ENCODE results near the gene MAST1.
"Not testable (repeated sequence)": the region's sequence is repeated elsewhere in the genome, so short reads cannot be mapped to it uniquely, and the experiment has no call there.

MAST1 gene

GRCh38 chr19:12890787-12891552 lies 52.7 kb downstream of the MAST1 start, which contains the start of gene GCDH:
GCDH (plus strand) TSS chr19:12891160; CDS start chr19:12891305, 145 bp downstream.
- no peak within 1 kb of the TSS for H3K27ac ChIP-seq (ENCODE audit: low read length)

GRCh38 chr19:12891553-12892021 lies 53.3 kb downstream of the MAST1 start:
- H3K27ac ChIP-seq (ENCODE audit: low read length): no peak overlapping the region

More at GRCh38 chr19:12890787-12891552, 52.7 kb downstream of the MAST1 start, which contains the start of gene GCDH:
- Histone ChIP-seq H3K9me3 (ENCODE audit: control insufficient read depth in 1 of 2, low read length in 2 of 2) (no peaks in the 10 kb centered on the region), H3K27me3 (ENCODE audit: low read depth, low read length) (no peaks in the 10 kb centered on the region), H3K4me1 (ENCODE audit: control insufficient read depth in 1 of 2, insufficient read depth in 2 of 2, low read length in 2 of 2) (peaks cover 6 to 19% of the 10 kb centered on the region in 2 donors), H3K36me3 (ENCODE audit: control insufficient read depth in 1 of 2, insufficient read depth in 2 of 2, low read length in 2 of 2) (peaks cover 11 to 12% of the 10 kb centered on the region in 2 donors), H3K4me3 (ENCODE audit: low read depth in 1 of 2, low read length in 2 of 2) (peak within 1 kb of the TSS; percentile 74 to 98)

DNA sequence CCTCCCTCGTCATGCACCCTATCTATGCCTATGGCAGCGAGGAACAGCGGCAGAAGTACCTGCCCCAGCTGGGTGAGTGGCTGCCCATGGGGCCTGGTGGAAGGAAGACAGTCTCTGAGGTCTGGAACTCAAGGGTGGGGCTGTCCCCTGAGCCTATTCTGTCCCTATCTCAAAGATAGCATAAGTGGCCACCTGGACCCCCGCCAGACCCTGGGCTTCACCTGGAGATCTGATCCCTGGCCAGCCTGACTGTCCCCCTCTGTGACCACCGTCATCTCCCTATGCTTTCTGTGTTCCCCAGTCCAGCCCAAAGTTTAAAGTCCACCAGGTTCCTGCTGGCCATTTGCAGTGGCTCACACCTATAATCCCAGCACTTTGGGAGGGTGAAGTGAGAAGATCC lies 55.3 kb downstream of the MAST1 start:
- Histone ChIP-seq H3K4me1 (ENCODE audit: control insufficient read depth in 1 of 2, insufficient read depth in 2 of 2, low read length in 2 of 2) (peaks cover 6 to 17% of the 10 kb centered on the region in 2 donors), H3K36me3 (ENCODE audit: control insufficient read depth in 1 of 2, insufficient read depth in 2 of 2, low read length in 2 of 2) (peaks cover 17 to 36% of the 10 kb centered on the region in 2 donors), H3K4me3 (ENCODE audit: low read depth in 1 of 2, low read length in 2 of 2) (no peak overlapping the region), H3K27ac (ENCODE audit: low read length) (no peak overlapping the region), H3K9me3 (ENCODE audit: control insufficient read depth in 1 of 2, low read length in 2 of 2) (no peaks in the 10 kb centered on the region), H3K27me3 (ENCODE audit: low read depth, low read length) (no peaks in the 10 kb centered on the region)

More at GRCh38 chr19:12891553-12892021, 53.3 kb downstream of the MAST1 start:
- peaks cover 6 to 17% of the 10 kb centered on the region in 2 donors for H3K4me1 ChIP-seq (ENCODE audit: control insufficient read depth in 1 of 2, insufficient read depth in 2 of 2, low read length in 2 of 2)
- no peaks in the 10 kb centered on the region for H3K27me3 ChIP-seq (ENCODE audit: low read depth, low read length)
- H3K36me3 ChIP-seq (ENCODE audit: control insufficient read depth in 1 of 2, insufficient read depth in 2 of 2, low read length in 2 of 2): peaks cover 17 to 18% of the 10 kb centered on the region in 2 donors
- H3K9me3 ChIP-seq (ENCODE audit: control insufficient read depth in 1 of 2, low read length in 2 of 2): no peaks in the 10 kb centered on the region
- peak overlapping the region; percentile 74 to 98 for H3K4me3 ChIP-seq (ENCODE audit: low read depth in 1 of 2, low read length in 2 of 2)

- Histone ChIP-seq H3K27me3 (ENCODE audit: low read depth, low read length) (no peaks in the 10 kb centered on the region), H3K4me1 (ENCODE audit: control insufficient read depth in 1 of 2, insufficient read depth in 2 of 2, low read length in 2 of 2) (peaks cover 6 to 8% of the 10 kb centered on the region in 2 donors), H3K36me3 (ENCODE audit: control insufficient read depth in 1 of 2, insufficient read depth in 2 of 2, low read length in 2 of 2) (peaks cover 17 to 45% of the 10 kb centered on the region in 2 donors), H3K27ac (ENCODE audit: low read length) (no peak overlapping the region), H3K9me3 (ENCODE audit: control insufficient read depth in 1 of 2, low read length in 2 of 2) (no peaks in the 10 kb centered on the region), H3K4me3 (ENCODE audit: low read depth in 1 of 2, low read length in 2 of 2) (no peak overlapping the region)
Observed at GRCh38 chr19:12896460-12896859, 58.1 kb downstream of the MAST1 start.

DNA sequence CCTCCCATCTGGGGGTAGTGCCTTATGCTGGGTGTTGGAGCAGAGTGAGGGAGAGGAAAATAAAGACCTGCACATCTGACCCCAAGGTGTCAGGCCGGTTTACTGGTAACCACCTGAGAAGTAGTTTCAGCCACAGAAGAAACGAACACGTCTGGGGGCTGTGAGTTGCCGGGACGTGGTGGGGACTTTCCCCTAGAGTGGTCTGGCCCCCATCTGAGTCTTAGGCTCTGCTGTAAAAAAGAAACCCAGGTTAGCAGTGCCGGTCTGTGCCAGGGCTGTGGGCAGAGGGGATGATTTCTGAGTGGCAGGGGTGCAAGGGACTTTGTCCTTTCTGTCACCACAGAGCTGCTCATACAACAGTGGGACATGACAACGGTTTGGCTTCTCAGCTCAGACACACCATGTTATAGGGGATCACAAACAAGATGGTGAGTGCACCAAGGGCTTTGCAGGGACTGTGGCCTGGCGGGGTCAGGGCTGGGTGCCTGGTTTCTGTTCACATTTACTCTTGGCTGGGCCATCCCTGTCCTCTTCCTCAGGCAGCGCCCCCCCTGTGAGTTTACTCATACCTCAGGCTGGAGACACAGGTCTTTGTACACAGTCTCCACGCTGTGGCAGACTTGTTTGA lies 61.7 kb downstream of the MAST1 start:
- H3K4me1 ChIP-seq (ENCODE audit: control insufficient read depth in 1 of 2, insufficient read depth in 2 of 2, low read length in 2 of 2): no peaks in the 10 kb centered on the region
- H3K36me3 ChIP-seq (ENCODE audit: control insufficient read depth in 1 of 2, insufficient read depth in 2 of 2, low read length in 2 of 2): peaks cover 7 to 35% of the 10 kb centered on the region in 2 donors
- H3K9me3 ChIP-seq (ENCODE audit: control insufficient read depth in 1 of 2, low read length in 2 of 2): no peaks in the 10 kb centered on the region
- H3K4me3 ChIP-seq (ENCODE audit: low read depth in 1 of 2, low read length in 2 of 2): no peak overlapping the region
- no peak overlapping the region for H3K27ac ChIP-seq (ENCODE audit: low read length)
- H3K27me3 ChIP-seq (ENCODE audit: low read depth, low read length): no peaks in the 10 kb centered on the region

DNA sequence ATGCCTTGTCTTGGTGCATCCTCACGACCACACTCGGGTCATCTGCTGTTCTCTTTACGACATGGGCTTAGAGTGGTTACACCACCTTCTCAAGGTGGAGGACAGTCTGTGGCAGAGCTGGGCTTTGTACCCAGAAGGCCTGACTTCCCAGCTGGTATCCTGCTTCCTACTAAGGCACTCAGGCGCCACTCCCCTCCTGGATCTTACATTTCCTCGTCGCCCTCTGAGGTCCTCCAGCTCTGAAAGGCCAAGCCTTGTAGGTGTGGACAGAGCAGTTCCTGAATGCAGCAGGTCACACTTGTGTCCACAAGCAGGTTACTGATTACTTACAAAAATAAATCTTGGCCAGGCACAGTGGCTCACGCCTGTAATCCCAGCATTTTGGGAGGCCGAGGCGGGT lies 68.9 kb downstream of the MAST1 start:
- no peak overlapping the region for H3K4me3 ChIP-seq (ENCODE audit: low read depth in 1 of 2, low read length in 2 of 2)

DNA sequence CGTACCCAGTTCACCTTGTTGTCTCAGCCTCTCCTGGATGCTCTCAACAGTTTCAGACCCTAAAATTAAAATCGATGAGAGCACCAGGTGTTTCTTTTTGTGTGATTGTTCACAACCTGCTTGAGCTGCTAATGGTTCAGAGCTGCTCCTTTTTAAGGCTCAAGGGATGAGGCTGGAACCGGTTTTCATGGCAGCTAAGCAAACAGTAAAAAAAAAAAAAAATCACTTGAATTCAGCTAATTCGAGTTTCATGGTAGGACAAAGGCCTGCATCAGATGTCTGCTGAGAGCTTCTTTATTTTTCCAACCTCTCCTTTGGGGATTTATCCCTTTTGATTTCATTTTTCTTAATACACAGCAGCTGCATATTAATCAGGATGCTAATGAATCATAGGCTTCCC lies 74.3 kb downstream of the MAST1 start:
- Histone ChIP-seq H3K27me3 (ENCODE audit: low read depth, low read length) (no peaks in the 10 kb centered on the region), H3K9me3 (ENCODE audit: control insufficient read depth in 1 of 2, low read length in 2 of 2) (no peaks in the 10 kb centered on the region), H3K27ac (ENCODE audit: low read length) (no peak overlapping the region), H3K36me3 (ENCODE audit: control insufficient read depth in 1 of 2, insufficient read depth in 2 of 2, low read length in 2 of 2) (no peaks in the 10 kb centered on the region), H3K4me3 (ENCODE audit: low read depth in 1 of 2, low read length in 2 of 2) (peak overlapping the region; percentile 30 to 34), H3K4me1 (ENCODE audit: control insufficient read depth in 1 of 2, insufficient read depth in 2 of 2, low read length in 2 of 2) (peaks cover 7 to 26% of the 10 kb centered on the region in 2 donors)

More for the DNA sequence above, 68.9 kb downstream of the MAST1 start:
- Histone ChIP-seq H3K9me3 (ENCODE audit: control insufficient read depth in 1 of 2, low read length in 2 of 2) (no peaks in the 10 kb centered on the region), H3K36me3 (ENCODE audit: control insufficient read depth in 1 of 2, insufficient read depth in 2 of 2, low read length in 2 of 2) (no peaks in the 10 kb centered on the region), H3K4me1 (ENCODE audit: control insufficient read depth in 1 of 2, insufficient read depth in 2 of 2, low read length in 2 of 2) (peaks cover 0 to 3% of the 10 kb centered on the region in 2 donors), H3K27ac (ENCODE audit: low read length) (no peak overlapping the region), H3K27me3 (ENCODE audit: low read depth, low read length) (no peaks in the 10 kb centered on the region)

- Histone ChIP-seq H3K4me1 (ENCODE audit: control insufficient read depth in 1 of 2, insufficient read depth in 2 of 2, low read length in 2 of 2) (peaks cover 7 to 26% of the 10 kb centered on the region in 2 donors), H3K4me3 (ENCODE audit: low read depth in 1 of 2, low read length in 2 of 2) (peak overlapping the region; percentile 30 to 34), H3K36me3 (ENCODE audit: control insufficient read depth in 1 of 2, insufficient read depth in 2 of 2, low read length in 2 of 2) (no peaks in the 10 kb centered on the region), H3K9me3 (ENCODE audit: control insufficient read depth in 1 of 2, low read length in 2 of 2) (no peaks in the 10 kb centered on the region), H3K27ac (ENCODE audit: low read length) (peak overlapping the region; percentile 65), H3K27me3 (ENCODE audit: low read depth, low read length) (no peaks in the 10 kb centered on the region)
Observed at GRCh38 chr19:12913011-12913561, 74.8 kb downstream of the MAST1 start.

DNA sequence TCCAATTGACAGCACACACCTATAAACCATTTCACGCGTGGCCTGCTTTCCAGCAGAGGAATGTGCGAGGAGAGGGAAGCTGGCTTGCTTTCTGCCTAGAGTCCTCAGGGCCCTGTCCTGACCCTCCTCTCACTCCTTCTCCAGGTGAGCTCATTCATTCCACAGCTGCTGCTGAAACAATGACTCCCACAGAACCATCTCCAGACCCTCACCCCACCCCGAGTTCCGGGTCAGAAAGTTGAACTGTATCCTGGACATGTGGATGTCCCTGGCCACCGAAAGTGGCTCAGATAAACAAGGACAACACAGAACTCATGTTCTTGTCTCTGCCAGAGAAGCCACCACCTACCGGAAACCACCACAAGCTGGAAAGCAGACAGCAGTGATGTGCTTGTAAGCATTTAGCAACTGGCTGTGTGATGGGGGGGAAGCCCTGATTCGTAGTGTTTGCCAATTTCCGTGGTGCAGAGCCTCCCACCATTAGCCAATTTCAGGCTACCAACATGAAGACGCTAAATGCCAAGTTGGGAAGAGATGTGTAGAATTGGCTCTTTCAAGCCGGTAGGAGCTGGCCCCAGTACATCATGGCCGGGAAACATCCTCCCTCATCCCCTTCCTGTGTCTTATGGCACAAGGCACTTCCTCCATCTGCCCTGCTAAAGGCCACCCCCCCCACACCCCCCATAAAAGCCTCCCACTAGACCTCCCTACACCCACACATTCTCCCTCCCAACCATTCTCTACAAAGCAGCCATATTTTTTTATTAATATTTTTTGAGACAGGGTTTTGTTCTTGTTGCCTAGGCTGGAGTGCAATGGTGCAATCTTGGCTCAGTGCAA lies 75.8 kb downstream of the MAST1 start:
- no peaks in the 10 kb centered on the region for H3K27me3 ChIP-seq (ENCODE audit: low read depth, low read length)
- H3K4me3 ChIP-seq (ENCODE audit: low read depth in 1 of 2, low read length in 2 of 2): no peak overlapping the region
- H3K36me3 ChIP-seq (ENCODE audit: control insufficient read depth in 1 of 2, insufficient read depth in 2 of 2, low read length in 2 of 2): no peaks in the 10 kb centered on the region
- H3K4me1 ChIP-seq (ENCODE audit: control insufficient read depth in 1 of 2, insufficient read depth in 2 of 2, low read length in 2 of 2): peaks cover 7 to 26% of the 10 kb centered on the region in 2 donors
- H3K27ac ChIP-seq (ENCODE audit: low read length): peak overlapping the region; percentile 65
- H3K9me3 ChIP-seq (ENCODE audit: control insufficient read depth in 1 of 2, low read length in 2 of 2): no peaks in the 10 kb centered on the region

DNA sequence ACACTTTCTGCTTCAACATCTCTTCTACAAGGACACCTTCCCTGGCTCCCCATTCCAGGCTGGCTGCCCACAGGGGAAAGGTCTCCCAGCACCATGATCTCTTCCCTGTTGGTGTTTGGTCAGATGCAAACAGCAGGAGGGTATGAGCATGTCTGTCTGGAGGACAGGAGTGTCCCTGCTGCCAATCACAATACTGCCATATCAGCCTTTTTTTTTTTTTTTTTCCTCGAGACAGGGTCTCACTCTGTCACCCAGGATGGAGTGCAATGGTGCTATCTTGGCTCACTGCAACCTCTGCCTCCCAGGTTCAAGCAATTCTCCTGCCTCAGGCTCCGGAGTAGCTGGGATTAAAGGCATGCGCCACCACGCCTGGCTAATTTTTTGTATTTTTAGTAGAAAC lies 77.5 kb downstream of the MAST1 start:
- H3K27ac ChIP-seq (ENCODE audit: low read length); H3K9me3 ChIP-seq (ENCODE audit: control insufficient read depth in 1 of 2, low read length in 2 of 2); H3K27me3 ChIP-seq (ENCODE audit: low read depth, low read length); H3K36me3 ChIP-seq (ENCODE audit: control insufficient read depth in 1 of 2, insufficient read depth in 2 of 2, low read length in 2 of 2); H3K4me3 ChIP-seq (ENCODE audit: low read depth in 1 of 2, low read length in 2 of 2): not testable (repeated sequence)
- peaks cover 7 to 26% of the 10 kb centered on the region in 2 donors for H3K4me1 ChIP-seq (ENCODE audit: control insufficient read depth in 1 of 2, insufficient read depth in 2 of 2, low read length in 2 of 2)

Measured in muscle layer of duodenum (tissue), 2 donors.